ENCODE results near the gene CD79B. TPM values are rescaled to one million over a fixed set of nuclear protein-coding genes. Genes with fewer than 3 reads are reported as not detected.
A peak's percentile ranks its signal among the peaks of the same experiment; 100 is the strongest.

CD79B gene
- polyA plus RNA-seq, 1 donor (not counting 4 experiments of a cell fraction or from before 2014, with no cell fraction given), result 0.07 TPM

DNA sequence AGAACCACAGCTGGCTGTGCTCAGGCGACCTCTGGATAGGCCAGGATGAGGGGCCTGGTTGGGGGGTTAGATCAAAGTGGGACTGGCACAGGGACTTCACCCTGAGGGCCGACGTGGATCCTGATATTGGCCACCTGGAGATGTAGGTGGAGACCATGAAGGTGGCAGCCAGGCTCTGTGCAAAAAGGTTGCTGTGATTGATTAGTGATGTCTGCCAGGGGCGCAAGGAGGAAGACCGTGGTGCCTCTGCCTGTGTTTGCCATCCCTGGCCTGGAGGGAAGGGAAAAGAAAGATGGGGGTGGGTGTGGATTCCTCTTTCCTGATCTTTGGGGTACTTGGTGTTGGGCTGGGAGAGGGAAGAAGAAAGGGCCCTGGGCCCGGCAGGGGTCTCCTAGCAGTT is 41.1 kb upstream of the CD79B start:
- no peaks in the 10 kb centered on the region for H3K9me3 ChIP-seq (ENCODE audit: control insufficient read depth, low read depth, low read length)
- H3K27me3 ChIP-seq (ENCODE audit: control insufficient read depth, extremely low read depth, insufficient read depth, low read length), result peaks cover 3% of the 10 kb centered on the region
- H3K4me2 ChIP-seq (ENCODE audit: control insufficient read depth, extremely low read depth, insufficient read depth, low read depth, low read length), result no peak overlapping the region
- peaks cover 19% of the 10 kb centered on the region for H3K4me1 ChIP-seq (ENCODE audit: control insufficient read depth, extremely low read depth, insufficient read depth, low read length)
- no peak overlapping the region for H3K4me3 ChIP-seq (ENCODE audit: control insufficient read depth in 2 of 3, extremely low read depth in 1 of 3, insufficient read depth in 2 of 3, low read depth in 1 of 3, low read length in 3 of 3)
- no peaks in the 10 kb centered on the region for H3K36me3 ChIP-seq (ENCODE audit: control insufficient read depth in 2 of 2, extremely low read depth in 1 of 2, insufficient read depth in 2 of 2, low read length in 2 of 2)
- no peak for FAIRE-seq
- no peaks in the 10 kb centered on the region for H3K79me2 ChIP-seq (ENCODE audit: control insufficient read depth, insufficient read depth, low read length)
- no peak overlapping the region for H2AFZ ChIP-seq (ENCODE audit: control insufficient read depth, low read length)
- H3K9ac ChIP-seq (ENCODE audit: control insufficient read depth, extremely low read depth, insufficient read depth, low read length), result no peak overlapping the region
- H3K9me1 ChIP-seq (ENCODE audit: control insufficient read depth, extremely low read depth, insufficient read depth, low read length), result peaks cover 3% of the 10 kb centered on the region
- DNase-seq (ENCODE audit: low read depth, low spot score), result no peak
- no peaks in the 10 kb centered on the region for H4K20me1 ChIP-seq (ENCODE audit: control insufficient read depth, extremely low read depth, insufficient read depth, low read length)
- TF ChIP-seq, protein P1, sequence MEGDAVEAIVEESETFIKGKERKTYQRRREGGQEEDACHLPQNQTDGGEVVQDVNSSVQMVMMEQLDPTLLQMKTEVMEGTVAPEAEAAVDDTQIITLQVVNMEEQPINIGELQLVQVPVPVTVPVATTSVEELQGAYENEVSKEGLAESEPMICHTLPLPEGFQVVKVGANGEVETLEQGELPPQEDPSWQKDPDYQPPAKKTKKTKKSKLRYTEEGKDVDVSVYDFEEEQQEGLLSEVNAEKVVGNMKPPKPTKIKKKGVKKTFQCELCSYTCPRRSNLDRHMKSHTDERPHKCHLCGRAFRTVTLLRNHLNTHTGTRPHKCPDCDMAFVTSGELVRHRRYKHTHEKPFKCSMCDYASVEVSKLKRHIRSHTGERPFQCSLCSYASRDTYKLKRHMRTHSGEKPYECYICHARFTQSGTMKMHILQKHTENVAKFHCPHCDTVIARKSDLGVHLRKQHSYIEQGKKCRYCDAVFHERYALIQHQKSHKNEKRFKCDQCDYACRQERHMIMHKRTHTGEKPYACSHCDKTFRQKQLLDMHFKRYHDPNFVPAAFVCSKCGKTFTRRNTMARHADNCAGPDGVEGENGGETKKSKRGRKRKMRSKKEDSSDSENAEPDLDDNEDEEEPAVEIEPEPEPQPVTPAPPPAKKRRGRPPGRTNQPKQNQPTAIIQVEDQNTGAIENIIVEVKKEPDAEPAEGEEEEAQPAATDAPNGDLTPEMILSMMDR (optimal IDR thresholded peaks at IDR 0.05 in 1 of 3, IDR thresholded peaks at IDR 0.05 in 1 of 3, conservative IDR thresholded peaks at IDR 0.05 in 1 of 3; ENCODE audit: extremely low read depth in 1 of 3, insufficient read depth in 2 of 3, low read length in 3 of 3), result no peak
- TF ChIP-seq EZH2 (IDR thresholded peaks at IDR 0.05; ENCODE audit: low read length), result no peak
- dilution Hi-C loops (cut with MboI; ENCODE audit: extremely low pct_ligation_motif_present, low sequenced_read_pairs), result no loop called here
- no peak overlapping the region for H3K27ac ChIP-seq (ENCODE audit: control insufficient read depth, insufficient read depth, low read length)

DNA sequence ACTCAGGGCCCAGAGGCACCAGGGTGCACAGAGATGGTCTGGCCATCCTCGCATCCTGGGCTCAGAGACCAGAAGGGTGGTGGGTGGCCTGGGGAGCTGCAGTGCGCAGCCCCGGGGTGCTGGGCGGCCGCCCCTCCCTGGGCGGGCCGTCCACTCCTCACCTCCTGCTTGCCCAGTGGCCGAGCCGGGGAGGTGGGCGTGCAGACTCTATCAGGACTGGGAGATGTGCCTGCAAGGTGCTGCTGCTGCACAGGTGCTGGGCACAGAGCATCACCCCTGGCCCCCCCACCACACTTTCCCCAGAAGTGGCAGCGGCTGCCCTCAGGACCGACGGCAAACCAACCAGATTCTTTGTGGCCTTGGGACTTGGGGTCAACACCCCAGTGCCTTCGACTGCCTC is 40.7 kb upstream of the CD79B start, which contains the start of gene SCN4A:
Gene SCN4A, minus strand, starts transcription at position 123 of the 400 bp plus-strand sequence. Its CDS starts 77 bp downstream, at position 46.
- Histone ChIP-seq H3K9ac (ENCODE audit: control insufficient read depth, extremely low read depth, insufficient read depth, low read length) (peak within 1 kb of the TSS; percentile 9), H3K4me1 (ENCODE audit: control insufficient read depth, extremely low read depth, insufficient read depth, low read length) (peaks cover 19% of the 10 kb centered on the region), H3K9me1 (ENCODE audit: control insufficient read depth, extremely low read depth, insufficient read depth, low read length) (peaks cover 3% of the 10 kb centered on the region), H2AFZ (ENCODE audit: control insufficient read depth, low read length) (no peak within 1 kb of the TSS), H3K4me2 (ENCODE audit: control insufficient read depth, extremely low read depth, insufficient read depth, low read depth, low read length) (peak within 1 kb of the TSS; percentile 67), H3K4me3 (ENCODE audit: control insufficient read depth in 2 of 3, extremely low read depth in 1 of 3, insufficient read depth in 2 of 3, low read depth in 1 of 3, low read length in 3 of 3) (no peak within 1 kb of the TSS), H3K9me3 (ENCODE audit: control insufficient read depth, low read depth, low read length) (no peaks in the 10 kb centered on the region), H3K27me3 (ENCODE audit: control insufficient read depth, extremely low read depth, insufficient read depth, low read length) (peaks cover 3% of the 10 kb centered on the region), H3K36me3 (ENCODE audit: control insufficient read depth in 2 of 2, extremely low read depth in 1 of 2, insufficient read depth in 2 of 2, low read length in 2 of 2) (no peaks in the 10 kb centered on the region), H3K79me2 (ENCODE audit: control insufficient read depth, insufficient read depth, low read length) (no peaks in the 10 kb centered on the region), H4K20me1 (ENCODE audit: control insufficient read depth, extremely low read depth, insufficient read depth, low read length) (no peaks in the 10 kb centered on the region), H3K27ac (ENCODE audit: control insufficient read depth, insufficient read depth, low read length) (no peak within 1 kb of the TSS)
- FAIRE-seq, result no peak
- DNase-seq (ENCODE audit: low read depth, low spot score), result no peak
- dilution Hi-C loops (cut with MboI; ENCODE audit: extremely low pct_ligation_motif_present, low sequenced_read_pairs), result no loop called here
- TF ChIP-seq EZH2 (IDR thresholded peaks at IDR 0.05; ENCODE audit: low read length), result no peak
- TF ChIP-seq, protein P1 (optimal IDR thresholded peaks at IDR 0.05 in 1 of 3, IDR thresholded peaks at IDR 0.05 in 1 of 3, conservative IDR thresholded peaks at IDR 0.05 in 1 of 3; ENCODE audit: extremely low read depth in 1 of 3, insufficient read depth in 2 of 3, low read length in 3 of 3), result no peak

Measured in keratinocyte (primary cell).